Suppressor macrophage treated with lipopolysaccharide for 1 hour (primary cell): Measurements from ENCODE around the gene COG8.
"Not testable (repeated sequence)": the region's sequence is repeated elsewhere in the genome, so short reads cannot be mapped to it uniquely, and the experiment has no call there.

Source experiments
- DNase-seq, 3 donors: peaks; one replicate each; pipeline ENCODE4 v3.0.0-alpha.2; 2020 to 2022

Gene COG8

GRCh38 chr16:69318177-69318910 is 21.0 kb downstream of the COG8 start:
- no peak for DNase-seq

- no peak for DNase-seq
Measured at GRCh38 chr16:69316595-69317034, 22.7 kb downstream of the COG8 start.

- no peak for DNase-seq
Measured at GRCh38 chr16:69315486-69316311, 23.7 kb downstream of the COG8 start.

- DNase-seq: no peak
Measured at GRCh38 chr16:69314534-69314933, 24.8 kb downstream of the COG8 start.

GRCh38 chr16:69313469-69313868 is 25.9 kb downstream of the COG8 start:
- no peak for DNase-seq

- peak; percentile 47 to 71 (median 49) for DNase-seq
Measured at GRCh38 chr16:69311533-69312387, 27.6 kb downstream of the COG8 start.

GRCh38 chr16:69310653-69311532 is 28.5 kb downstream of the COG8 start, which contains the start of gene VPS4A:
Gene VPS4A, plus strand, starts transcription at chr16:69311350. Its CDS starts 162 bp downstream, at chr16:69311512.
- peak; percentile 96 to 99 (median 98) for DNase-seq

- no peak for DNase-seq
Measured at GRCh38 chr16:69309316-69309715, 30.0 kb downstream of the COG8 start.

- no peak for DNase-seq
Measured at GRCh38 chr16:69307856-69308255, 31.5 kb downstream of the COG8 start.

- no peak for DNase-seq
Measured at GRCh38 chr16:69307091-69307490, 32.3 kb downstream of the COG8 start.

- DNase-seq: no peak
Measured at GRCh38 chr16:69306031-69306430, 33.3 kb downstream of the COG8 start.

GRCh38 chr16:69302301-69302700 is 37.1 kb downstream of the COG8 start:
- DNase-seq: no peak

- no peak for DNase-seq
Measured at GRCh38 chr16:69301861-69302260, 37.5 kb downstream of the COG8 start.

GRCh38 chr16:69301187-69301586 is 38.2 kb downstream of the COG8 start:
- no peak for DNase-seq

- no peak for DNase-seq
Measured at GRCh38 chr16:69298261-69298660, 41.1 kb downstream of the COG8 start.

GRCh38 chr16:69296771-69297170 is 42.6 kb downstream of the COG8 start:
- not testable (repeated sequence) for DNase-seq

GRCh38 chr16:69294051-69294450 is 45.3 kb downstream of the COG8 start:
- no peak for DNase-seq

- DNase-seq: no peak
Measured at GRCh38 chr16:69293401-69293800, 46.0 kb downstream of the COG8 start.

- DNase-seq: not testable (repeated sequence)
Measured at GRCh38 chr16:69291657-69292056, 47.7 kb downstream of the COG8 start.

- DNase-seq: peak; percentile 79 to 86 (median 81)
Measured at GRCh38 chr16:69286941-69287713, 52.2 kb downstream of the COG8 start.

- no peak for DNase-seq
Measured at GRCh38 chr16:69285240-69285639, 54.1 kb downstream of the COG8 start.
